Astrocyte of the cerebellum (primary cell): ENCODE results near the gene ZSCAN16.
"Not testable (repeated sequence)": the region's sequence is repeated elsewhere in the genome, so short reads cannot be mapped to it uniquely, and the experiment has no call there.

Experiments
- DNase-seq: peaks from one replicate; pipeline ENCODE4 v3.0.0-alpha.2; 2011; ENCODE audit warnings: low read depth
- H3K4me3 ChIP-seq: 2 replicates; pipeline ENCODE4 v1.5.1; 2011; ENCODE audit warnings: mild to moderate bottlenecking, low read depth, low read length, moderate library complexity
- in situ Hi-C: cut with HindIII; loops from 2 replicates; pipeline ENCODE4 v1.10.0; 2017; ENCODE audit warnings: low sequenced_read_pairs
- TF ChIP-seq, protein P1 (sequence below): IDR thresholded peaks from 2 replicates; pipeline ENCODE4 v1.5.1; 2012; ENCODE audit warnings: low read length, low read depth, moderate library complexity, mild to moderate bottlenecking; ENCODE audit errors: missing control alignments

ZSCAN16 gene

GRCh38 chr6:28111964-28112363 is 12.4 kb upstream of the ZSCAN16 start:
- TF ChIP-seq, protein P1, sequence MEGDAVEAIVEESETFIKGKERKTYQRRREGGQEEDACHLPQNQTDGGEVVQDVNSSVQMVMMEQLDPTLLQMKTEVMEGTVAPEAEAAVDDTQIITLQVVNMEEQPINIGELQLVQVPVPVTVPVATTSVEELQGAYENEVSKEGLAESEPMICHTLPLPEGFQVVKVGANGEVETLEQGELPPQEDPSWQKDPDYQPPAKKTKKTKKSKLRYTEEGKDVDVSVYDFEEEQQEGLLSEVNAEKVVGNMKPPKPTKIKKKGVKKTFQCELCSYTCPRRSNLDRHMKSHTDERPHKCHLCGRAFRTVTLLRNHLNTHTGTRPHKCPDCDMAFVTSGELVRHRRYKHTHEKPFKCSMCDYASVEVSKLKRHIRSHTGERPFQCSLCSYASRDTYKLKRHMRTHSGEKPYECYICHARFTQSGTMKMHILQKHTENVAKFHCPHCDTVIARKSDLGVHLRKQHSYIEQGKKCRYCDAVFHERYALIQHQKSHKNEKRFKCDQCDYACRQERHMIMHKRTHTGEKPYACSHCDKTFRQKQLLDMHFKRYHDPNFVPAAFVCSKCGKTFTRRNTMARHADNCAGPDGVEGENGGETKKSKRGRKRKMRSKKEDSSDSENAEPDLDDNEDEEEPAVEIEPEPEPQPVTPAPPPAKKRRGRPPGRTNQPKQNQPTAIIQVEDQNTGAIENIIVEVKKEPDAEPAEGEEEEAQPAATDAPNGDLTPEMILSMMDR, result no peak
- no peak overlapping the region for H3K4me3 ChIP-seq
- in situ Hi-C loops, result no loop called here
- DNase-seq, result no peak

DNA sequence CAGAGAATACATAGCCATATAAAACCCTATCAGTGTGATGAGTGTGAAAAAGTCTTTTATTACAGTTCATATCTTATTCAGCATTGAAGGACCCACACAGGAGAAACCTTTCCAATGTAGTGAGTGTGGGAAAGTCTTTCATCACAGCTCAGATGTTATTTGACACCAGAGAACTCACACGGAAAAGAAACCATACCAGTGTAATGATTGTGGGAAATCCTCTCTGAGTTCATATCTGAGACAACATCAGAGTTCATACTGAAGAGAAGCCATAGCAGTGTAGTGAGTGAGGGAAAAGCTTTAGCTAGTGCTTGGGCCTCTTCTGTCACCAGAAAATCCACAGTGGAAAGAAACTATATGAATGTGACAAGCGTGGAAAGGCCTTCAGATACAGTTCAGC is 8.6 kb upstream of the ZSCAN16 start:
- DNase-seq, result no peak
- H3K4me3 ChIP-seq, result no peak overlapping the region
- TF ChIP-seq, protein P1, result no peak
- in situ Hi-C loops, result no loop called here

GRCh38 chr6:28117386-28118050 is 6.9 kb upstream of the ZSCAN16 start:
- in situ Hi-C loops, result no loop called here
- TF ChIP-seq, protein P1, result no peak
- H3K4me3 ChIP-seq, result no peak overlapping the region
- DNase-seq, result no peak

DNA sequence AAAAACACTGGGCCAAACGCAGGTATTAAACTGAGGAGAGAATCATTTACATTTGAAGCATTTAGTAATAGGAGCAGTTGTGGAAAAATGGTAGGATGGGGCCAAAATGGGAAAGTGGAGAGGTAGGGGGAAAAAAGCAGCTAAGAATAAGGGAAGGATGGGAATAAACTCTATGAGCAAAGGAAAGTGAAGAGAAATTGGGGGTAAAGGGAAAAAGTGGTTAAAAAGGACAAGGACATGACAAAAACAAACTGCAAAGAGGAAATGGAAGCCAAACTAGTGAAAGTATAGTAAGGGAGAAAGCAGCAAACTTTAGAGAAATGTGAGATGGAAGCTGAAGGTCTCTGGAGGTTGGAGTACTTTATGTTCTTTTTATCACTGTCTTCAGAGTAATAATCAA is 6.2 kb upstream of the ZSCAN16 start:
- TF ChIP-seq, protein P1, result no peak
- no peak overlapping the region for H3K4me3 ChIP-seq
- no peak for DNase-seq
- in situ Hi-C loops, result no loop called here

DNA sequence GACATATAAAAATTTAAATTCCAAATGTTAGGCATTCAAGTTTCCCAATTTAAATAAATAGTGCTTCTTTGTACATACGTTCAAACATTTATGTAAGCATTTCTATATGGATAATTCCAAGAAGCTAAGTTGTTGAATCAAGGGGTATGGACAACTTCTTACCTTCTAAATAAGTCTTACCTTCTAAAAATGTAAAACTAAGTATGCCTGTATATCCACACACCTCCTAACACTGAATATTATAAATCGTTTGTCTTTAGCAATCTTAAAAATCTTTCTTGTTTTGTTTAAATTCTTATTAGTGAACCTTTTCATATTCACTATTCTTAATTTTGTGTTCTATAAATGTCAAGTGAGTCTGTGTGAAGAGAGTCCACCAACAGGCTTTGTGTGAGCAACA is 2.5 kb upstream of the ZSCAN16 start:
- TF ChIP-seq, protein P1, result no peak
- no peak for DNase-seq
- in situ Hi-C loops, result no loop called here
- no peak overlapping the region for H3K4me3 ChIP-seq

- H3K4me3 ChIP-seq, DNase-seq, in situ Hi-C loops: not testable (repeated sequence)
These were observed 2.1 kb upstream of the ZSCAN16 start for GRCh38 chr6:28122283-28122682.

- H3K4me3 ChIP-seq, result peak overlapping the region; percentile 53
- in situ Hi-C loops, result no loop called here
- no peak for DNase-seq
- TF ChIP-seq, protein P1, result no peak
These were observed 553 bp downstream of the ZSCAN16 start for GRCh38 chr6:28124971-28125353.
